ENCODE results near the gene ZNF547. TPM values are rescaled to one million over a fixed set of nuclear protein-coding genes. Genes with fewer than 3 reads are reported as not detected.

The ZNF547 gene
- total RNA-seq, 2 donors from 2014 or later: 0.77 to 1.1 TPM

DNA sequence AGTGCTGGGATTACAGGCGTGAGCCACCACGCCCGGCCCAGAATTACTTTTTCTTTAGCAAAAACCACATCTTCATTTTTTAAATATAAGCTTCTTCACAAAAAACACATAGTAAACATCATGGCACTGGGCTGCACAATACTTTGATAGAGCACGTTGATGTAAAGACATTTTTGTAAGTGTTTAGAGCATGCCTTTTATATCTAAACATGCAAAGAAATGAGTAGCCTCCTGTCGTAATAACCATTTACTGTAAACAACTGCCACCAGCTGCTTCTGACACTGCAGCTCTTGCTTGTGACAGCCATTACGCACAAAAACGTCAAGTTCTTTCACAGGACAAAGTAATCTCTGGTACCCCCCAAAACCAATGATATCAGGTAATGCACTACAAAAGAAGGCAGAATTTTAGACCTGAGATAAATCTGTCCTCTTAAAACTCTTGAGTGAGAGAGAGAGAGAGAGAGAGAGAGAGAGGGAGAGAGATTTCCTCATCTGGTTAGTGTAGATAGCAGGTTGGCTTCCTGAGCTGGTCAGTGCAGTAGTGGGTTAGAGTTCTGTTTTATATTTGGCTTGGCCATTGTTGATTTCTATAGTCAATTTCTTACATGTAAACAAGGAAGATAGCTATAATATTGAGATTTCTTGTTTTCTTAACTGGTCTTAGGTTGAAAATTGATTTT lies 19.6 kb downstream of the ZNF547 start:
- ATAC-seq (no peak), DNase-seq (no peak)
- Mint-ChIP-seq H3K27ac (no peak overlapping the region), H3K4me1 (no peaks in the 10 kb centered on the region), H3K27me3 (no peaks in the 10 kb centered on the region), H3K36me3 (ENCODE audit: low read depth) (no peaks in the 10 kb centered on the region), H3K4me3 (no peak overlapping the region)
- H3K9me3 ChIP-seq (ENCODE audit: control insufficient read depth, low read length, poor library complexity, severe bottlenecking): peaks cover 9% of the 10 kb centered on the region

GRCh38 chr19:57389194-57389729 lies 25.9 kb downstream of the ZNF547 start:
- H3K36me3 Mint-ChIP-seq (ENCODE audit: low read depth): peaks cover 3% of the 10 kb centered on the region

DNA sequence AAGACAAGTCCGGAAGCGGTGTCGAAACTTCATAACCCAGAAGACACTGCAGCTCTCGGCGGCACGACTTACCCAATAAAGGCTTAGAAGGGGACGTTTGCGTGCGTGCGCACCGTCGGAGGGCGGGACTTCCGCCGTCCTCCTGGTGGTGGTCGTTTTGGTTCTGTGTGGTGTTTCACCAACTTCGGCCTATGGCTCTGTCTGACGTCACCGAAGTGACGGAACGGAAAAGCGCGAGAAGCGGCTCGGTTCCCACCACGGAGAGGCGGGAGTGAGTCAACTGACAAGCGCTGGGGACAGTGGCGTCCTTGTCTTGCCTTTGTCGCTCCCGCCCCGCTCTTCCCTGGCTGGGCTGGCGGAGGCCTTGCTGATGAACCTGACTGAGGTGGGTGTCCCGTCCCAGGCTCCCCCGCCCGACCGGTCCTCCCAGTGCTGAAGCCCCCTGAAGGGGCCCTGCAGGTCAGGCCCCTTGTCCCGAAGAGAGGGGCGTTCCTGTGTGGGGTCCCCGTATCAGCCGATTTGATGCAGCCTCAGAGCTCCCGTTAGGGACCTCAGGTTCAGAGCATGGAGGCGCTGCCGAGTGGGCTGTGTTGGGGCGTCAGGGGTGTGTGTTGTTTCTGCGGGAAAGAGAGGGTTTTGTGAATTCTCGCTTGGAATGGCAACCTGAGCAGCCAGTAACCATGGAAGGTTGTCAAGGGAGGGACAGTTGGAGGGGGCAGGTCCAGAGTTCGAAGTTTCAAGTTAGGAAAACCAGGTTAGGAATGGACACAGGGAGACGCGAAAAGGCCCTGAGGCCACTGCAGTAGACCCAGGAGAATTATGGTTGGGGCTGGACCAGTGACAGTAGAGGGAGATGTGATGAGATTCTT lies 26.6 kb downstream of the ZNF547 start, which contains the start of gene ZNF548:
TSS of gene ZNF548 (plus strand) at position 125 of the 869 bp plus-strand sequence. CDS start at position 371, 246 bp downstream.
- ATAC-seq: peak; percentile 97
- H3K36me3 Mint-ChIP-seq (ENCODE audit: low read depth): peaks cover 8% of the 10 kb centered on the region
- no peaks in the 10 kb centered on the region for H3K27me3 Mint-ChIP-seq
- DNase-seq: peak; percentile 90 to 96 (median 91)
- peak within 1 kb of the TSS; percentile 94 for H3K4me3 Mint-ChIP-seq
- H3K4me1 Mint-ChIP-seq: peaks cover 13% of the 10 kb centered on the region
- H3K27ac Mint-ChIP-seq: peak within 1 kb of the TSS; percentile 98
- H3K9me3 ChIP-seq (ENCODE audit: control insufficient read depth, low read length, poor library complexity, severe bottlenecking): no peaks in the 10 kb centered on the region

More at GRCh38 chr19:57389194-57389729, 25.9 kb downstream of the ZNF547 start:
- no peaks in the 10 kb centered on the region for H3K9me3 ChIP-seq (ENCODE audit: control insufficient read depth, low read length, poor library complexity, severe bottlenecking)
- Mint-ChIP-seq H3K27ac (peak overlapping the region; percentile 98), H3K4me1 (peaks cover 11% of the 10 kb centered on the region), H3K27me3 (no peaks in the 10 kb centered on the region), H3K4me3 (peak overlapping the region; percentile 94)
- no peak for DNase-seq
- ATAC-seq: no peak

DNA sequence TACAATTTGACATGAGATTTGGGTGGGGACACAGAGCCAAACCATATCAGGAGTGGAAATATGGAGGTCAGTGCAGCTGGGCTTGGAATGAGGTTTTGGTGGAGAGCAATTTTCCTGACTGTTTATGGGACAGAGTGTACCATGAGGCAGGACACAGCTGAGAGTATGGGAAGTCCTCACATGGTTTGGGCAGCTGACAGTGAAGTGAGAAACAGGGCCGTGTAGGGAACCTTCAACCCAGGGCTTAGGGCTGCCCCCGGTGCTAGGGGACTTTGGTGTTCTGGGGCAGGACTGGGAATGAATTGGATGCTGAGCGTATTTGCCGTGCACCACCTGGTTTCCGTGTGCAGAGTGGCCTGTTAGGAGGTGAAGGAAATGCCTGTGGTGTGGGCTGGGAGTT lies 32.4 kb downstream of the ZNF547 start:
- no peaks in the 10 kb centered on the region for H3K27me3 Mint-ChIP-seq
- no peak for ATAC-seq
- no peak overlapping the region for H3K27ac Mint-ChIP-seq
- H3K9me3 ChIP-seq (ENCODE audit: control insufficient read depth, low read length, poor library complexity, severe bottlenecking): no peaks in the 10 kb centered on the region
- peaks cover 6% of the 10 kb centered on the region for H3K4me1 Mint-ChIP-seq
- H3K36me3 Mint-ChIP-seq (ENCODE audit: low read depth): peaks cover 23% of the 10 kb centered on the region
- H3K4me3 Mint-ChIP-seq: no peak overlapping the region
- DNase-seq: no peak

GRCh38 chr19:57398868-57399267 lies 35.5 kb downstream of the ZNF547 start:
- no peaks in the 10 kb centered on the region for H3K9me3 ChIP-seq (ENCODE audit: control insufficient read depth, low read length, poor library complexity, severe bottlenecking)

DNA sequence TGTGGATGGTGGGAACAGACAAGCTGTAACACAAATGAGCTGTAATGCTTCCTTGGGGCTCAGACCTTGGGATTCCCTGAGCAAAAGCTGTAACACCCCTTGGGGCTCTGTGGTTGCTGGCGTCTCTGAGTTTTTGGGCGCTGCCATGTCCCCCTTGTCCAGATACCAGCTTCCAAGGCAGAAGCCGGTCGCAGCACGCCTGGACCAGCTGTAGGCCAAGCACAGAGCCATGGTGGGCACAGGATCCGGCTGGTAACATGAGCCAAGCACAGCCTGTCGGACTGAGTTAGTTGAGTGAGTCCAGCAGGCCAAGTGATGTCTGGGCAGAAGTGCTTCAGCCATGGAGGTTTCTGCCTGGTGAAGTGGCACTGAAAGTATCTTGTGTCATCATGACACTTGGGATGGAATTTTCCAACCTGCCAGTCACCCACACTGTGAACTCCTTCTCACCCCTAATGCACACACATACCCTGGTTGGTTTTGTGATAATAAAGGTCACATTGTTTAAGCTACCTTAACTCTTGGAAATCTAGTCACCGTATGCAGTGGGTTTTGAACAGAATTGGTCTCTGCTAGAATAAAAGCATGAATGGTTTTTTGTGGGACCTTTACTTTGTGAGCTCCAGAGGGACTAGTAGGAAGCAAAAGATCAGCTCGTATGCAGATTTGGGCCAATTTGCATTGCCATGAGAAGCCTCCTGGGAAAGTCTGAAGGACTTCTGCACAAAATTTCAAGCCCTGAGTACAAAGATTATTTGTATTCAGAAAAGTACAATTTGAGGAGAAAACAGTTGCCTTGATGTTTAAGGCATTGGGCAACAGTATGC lies 40.6 kb downstream of the ZNF547 start:
- DNase-seq: no peak
- H3K4me3 Mint-ChIP-seq: peak overlapping the region; percentile 25
- H3K27me3 Mint-ChIP-seq: no peaks in the 10 kb centered on the region
- peaks cover 4% of the 10 kb centered on the region for H3K36me3 Mint-ChIP-seq (ENCODE audit: low read depth)
- H3K27ac Mint-ChIP-seq: no peak overlapping the region
- no peak for ATAC-seq
- H3K9me3 ChIP-seq (ENCODE audit: control insufficient read depth, low read length, poor library complexity, severe bottlenecking): no peaks in the 10 kb centered on the region
- H3K4me1 Mint-ChIP-seq: peaks cover 5% of the 10 kb centered on the region

More at GRCh38 chr19:57398868-57399267, 35.5 kb downstream of the ZNF547 start:
- Mint-ChIP-seq H3K27me3 (no peaks in the 10 kb centered on the region), H3K36me3 (ENCODE audit: low read depth) (peaks cover 27% of the 10 kb centered on the region), H3K4me3 (no peak overlapping the region), H3K27ac (no peak overlapping the region), H3K4me1 (peaks cover 2% of the 10 kb centered on the region)
- ATAC-seq: no peak
- no peak for DNase-seq

DNA sequence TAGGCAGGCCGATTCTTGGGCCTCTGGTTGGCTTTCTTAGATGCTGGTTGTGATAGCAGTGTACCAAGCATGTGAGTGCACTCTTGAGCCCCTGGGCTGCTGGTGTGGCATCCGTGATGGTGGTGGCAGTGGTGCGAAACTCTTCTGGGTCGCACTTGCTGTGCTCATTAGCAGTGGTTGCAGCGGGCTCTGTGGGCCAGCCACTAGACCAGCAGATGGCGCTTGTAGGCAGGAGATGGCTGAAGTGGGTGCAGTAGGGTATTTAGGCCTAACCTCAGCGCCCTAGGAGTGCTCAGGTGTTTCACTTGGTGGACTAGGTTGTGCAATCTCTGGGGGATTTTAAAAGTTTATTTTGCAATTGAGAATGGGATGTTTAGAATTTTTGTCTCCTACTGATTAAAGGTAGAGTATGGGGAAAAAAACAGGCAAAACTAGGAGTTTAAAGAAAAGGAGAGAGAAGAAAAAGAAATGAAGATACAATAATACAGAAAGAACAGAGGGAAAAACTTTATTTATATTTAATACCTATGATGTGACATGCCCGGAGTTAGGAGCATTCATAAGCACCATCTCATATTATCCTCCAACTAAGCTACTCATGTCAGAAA lies 43.3 kb downstream of the ZNF547 start:
- H3K4me3 Mint-ChIP-seq: no peak overlapping the region
- no peaks in the 10 kb centered on the region for H3K27me3 Mint-ChIP-seq
- peak; percentile 40 for ATAC-seq
- H3K9me3 ChIP-seq (ENCODE audit: control insufficient read depth, low read length, poor library complexity, severe bottlenecking): no peaks in the 10 kb centered on the region
- peaks cover 11% of the 10 kb centered on the region for H3K4me1 Mint-ChIP-seq
- no peak overlapping the region for H3K27ac Mint-ChIP-seq
- no peaks in the 10 kb centered on the region for H3K36me3 Mint-ChIP-seq (ENCODE audit: low read depth)
- DNase-seq: peak; percentile 24 to 59 (median 33)

DNA sequence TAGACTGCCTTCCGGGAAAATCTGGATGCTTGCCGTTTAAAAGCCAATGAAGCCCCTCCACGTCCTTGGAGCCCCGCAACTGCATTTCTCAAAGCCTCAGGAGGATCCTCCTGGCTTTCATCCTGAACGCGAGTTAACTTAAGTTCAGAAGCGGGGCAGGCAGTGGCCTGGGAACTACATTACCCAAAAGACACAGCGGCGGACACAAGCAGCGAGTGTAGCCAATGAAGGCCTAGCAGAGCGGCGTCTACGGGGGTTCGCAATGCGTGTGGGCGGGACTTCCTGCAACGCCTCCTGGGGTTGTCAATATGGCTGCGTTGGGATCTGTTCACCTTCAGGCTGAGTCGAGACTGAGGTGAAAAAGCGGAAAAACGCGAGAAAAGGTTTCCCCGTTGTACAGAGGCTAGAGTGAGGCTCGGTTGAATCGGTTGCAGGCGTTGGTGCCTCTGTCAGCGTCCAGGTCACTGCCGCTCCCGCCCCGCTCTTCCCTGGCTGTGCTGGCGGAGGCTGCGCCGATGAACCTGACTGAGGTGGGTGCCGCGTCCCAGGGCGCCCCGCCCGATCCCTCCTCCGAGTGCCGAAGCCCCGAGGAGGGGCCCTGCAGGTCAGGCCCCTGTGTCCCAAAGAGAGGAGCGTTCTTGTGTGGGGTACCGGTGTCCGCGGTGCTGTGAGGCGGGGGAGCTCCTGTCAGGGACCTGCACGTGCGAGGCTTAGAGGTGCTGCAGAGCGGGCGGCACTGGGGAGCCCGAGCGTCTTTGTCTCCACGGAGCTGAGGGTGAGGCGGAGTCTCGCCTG lies 47.7 kb downstream of the ZNF547 start, which contains the start of gene ZNF17:
TSS of gene ZNF17 (plus strand) at position 285 of the 795 bp plus-strand sequence. CDS start 2,455 bp downstream, outside the sequence.
- peaks cover 14% of the 10 kb centered on the region for H3K4me1 Mint-ChIP-seq
- peak; percentile 100 for ATAC-seq
- peak; percentile 81 for DNase-seq
- peaks cover 5% of the 10 kb centered on the region for H3K36me3 Mint-ChIP-seq (ENCODE audit: low read depth)
- peak within 1 kb of the TSS; percentile 93 for H3K4me3 Mint-ChIP-seq
- H3K27me3 Mint-ChIP-seq: no peaks in the 10 kb centered on the region
- H3K9me3 ChIP-seq (ENCODE audit: control insufficient read depth, low read length, poor library complexity, severe bottlenecking): no peaks in the 10 kb centered on the region
- H3K27ac Mint-ChIP-seq: peak within 1 kb of the TSS; percentile 91

DNA sequence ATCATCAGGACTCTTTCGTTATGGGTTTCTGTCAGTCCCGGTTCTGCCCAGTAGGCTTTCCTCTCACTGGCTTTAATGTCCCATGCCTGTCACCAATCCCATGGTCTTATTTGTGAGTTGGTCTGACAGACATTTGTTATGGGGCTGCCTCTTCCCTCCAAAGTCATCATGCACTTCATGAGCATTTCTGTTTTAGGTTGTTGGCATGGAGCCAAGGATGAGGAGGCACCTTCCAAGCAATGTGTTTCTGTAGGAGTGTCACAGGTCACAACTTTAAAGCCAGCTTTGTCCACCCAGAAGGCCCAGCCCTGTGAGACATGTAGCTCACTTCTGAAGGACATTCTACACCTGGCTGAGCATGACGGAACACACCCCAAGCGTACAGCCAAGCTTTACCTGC lies 56.1 kb downstream of the ZNF547 start:
- Mint-ChIP-seq H3K36me3 (ENCODE audit: low read depth) (peaks cover 18% of the 10 kb centered on the region), H3K4me3 (no peak overlapping the region), H3K4me1 (no peaks in the 10 kb centered on the region), H3K27ac (no peak overlapping the region), H3K27me3 (no peaks in the 10 kb centered on the region)
- no peak for DNase-seq
- peaks cover 23% of the 10 kb centered on the region for H3K9me3 ChIP-seq (ENCODE audit: control insufficient read depth, low read length, poor library complexity, severe bottlenecking)
- ATAC-seq: no peak

- H3K27ac Mint-ChIP-seq: no peak overlapping the region
- H3K36me3 Mint-ChIP-seq (ENCODE audit: low read depth): peaks cover 13% of the 10 kb centered on the region
- DNase-seq (no peak), ATAC-seq (no peak)
- H3K9me3 ChIP-seq (ENCODE audit: control insufficient read depth, low read length, poor library complexity, severe bottlenecking): peaks cover 23% of the 10 kb centered on the region
- H3K4me3 Mint-ChIP-seq: no peak overlapping the region
- H3K4me1 Mint-ChIP-seq: no peaks in the 10 kb centered on the region
- no peaks in the 10 kb centered on the region for H3K27me3 Mint-ChIP-seq
Observed at GRCh38 chr19:57421037-57421436, 57.7 kb downstream of the ZNF547 start.
